Uterus (tissue), 2 donors: ENCODE measurements around the gene ROBO2.

ENCODE experiments used
- CTCF ChIP-seq, 4 experiments: fragments of 200-600 bp in 2 of 4; fragments of 450-650 bp in 2 of 4; sonication (generic) in 2 of 4; IDR thresholded peaks; one replicate each; pipeline ENCODE4 v1.5.1; 2016 to 2019; ENCODE audit warnings: antibody characterized with exemption in 4 of 4, mild to moderate bottlenecking in 2 of 4, moderate library complexity in 1 of 4
- POLR2A ChIP-seq, 2 donors: fragments of 450-650 bp; IDR thresholded peaks; one replicate each; pipeline ENCODE4 v1.6.1; 2016; ENCODE audit warnings: antibody characterized with exemption in 2 of 2, mild to moderate bottlenecking in 1 of 2, moderate library complexity in 1 of 2

GRCh38 chr3:77040926-77041722 is 1.2 kb downstream of the ROBO2 start:
- TF ChIP-seq POLR2A (IDR thresholded peaks at IDR 0.05) (no peak), CTCF (IDR thresholded peaks at IDR 0.05) (no peak)
